WTC11 (cell line): ENCODE measurements around the gene ROR2. TPM values are rescaled to one million over a fixed set of nuclear protein-coding genes. Genes with fewer than 3 reads are reported as not detected.

ENCODE experiments used
- ATAC-seq: fragments of 200-7000 bp; cut with Tn5 transposase; 2 replicates; pipeline ENCODE4 v1.10.0; 2021; ENCODE audit warnings: mild to moderate bottlenecking, moderate library complexity
- CTCF ChIA-PET: fragments of 300-600 bp; sonication (Branson Sonifier 250); formaldehyde crosslinking; loops from one replicate; lab custom pipeline; 2021; ENCODE audit warnings: antibody characterized with exemption; lab: Charles Lee
- POLR2A ChIA-PET: fragments of 350-600 bp; sonication (Branson Sonifier 250); formaldehyde crosslinking; loops from one replicate; lab custom pipeline; 2021; ENCODE audit warnings: antibody characterized with exemption; lab: Charles Lee
- DNase-seq: peaks from one replicate; pipeline ENCODE4 v3.0.0; 2021; ENCODE audit warnings: low spot score
- H3K27ac Mint-ChIP-seq: 2 replicates; pipeline ENCODE4 v1.8.0; 2021; ENCODE audit warnings: mixed read lengths
- H3K27me3 Mint-ChIP-seq: 2 replicates; pipeline ENCODE4 v1.8.0; 2021; ENCODE audit warnings: low read depth, mild to moderate bottlenecking, moderate library complexity, mixed read lengths
- H3K36me3 Mint-ChIP-seq: 2 replicates; pipeline ENCODE4 v1.8.0; 2021; ENCODE audit warnings: mixed read lengths
- H3K4me1 Mint-ChIP-seq: 2 replicates; pipeline ENCODE4 v1.8.0; 2022; ENCODE audit warnings: mixed read lengths
- H3K4me3 Mint-ChIP-seq: 2 replicates; pipeline ENCODE4 v1.8.0; 2021; ENCODE audit warnings: mild to moderate bottlenecking, moderate library complexity, mixed read lengths
- H3K9me3 Mint-ChIP-seq: 2 replicates; pipeline ENCODE4 v1.8.0; 2021; ENCODE audit warnings: mixed read lengths
- CREM ChIP-seq: sonication (generic); formaldehyde crosslinking; IDR thresholded peaks from 2 replicates; pipeline ENCODE4 v1.8.1; 2022; ENCODE audit warnings: mild to moderate bottlenecking, missing genetic modification reagents, moderate library complexity
- ELF4 ChIP-seq: sonication (generic); formaldehyde crosslinking; IDR thresholded peaks from 2 replicates; pipeline ENCODE4 v1.8.1; 2022; ENCODE audit warnings: low read depth, mild to moderate bottlenecking, moderate library complexity, missing genetic modification reagents
- FOXJ3 ChIP-seq: sonication (generic); formaldehyde crosslinking; IDR thresholded peaks from 2 replicates; pipeline ENCODE4 v1.9.0; 2021; ENCODE audit warnings: missing genetic modification reagents, mild to moderate bottlenecking, borderline replicate concordance
- GABPB1 ChIP-seq: sonication (generic); formaldehyde crosslinking; IDR thresholded peaks from 2 replicates; pipeline ENCODE4 v1.8.1; 2023; ENCODE audit warnings: mild to moderate bottlenecking, missing genetic modification reagents
- GTF2I ChIP-seq: fragments of 250-450 bp; sonication (Bioruptor Pico); conservative IDR thresholded peaks from 2 replicates; pipeline ENCODE4 v1.4.0; 2021; ENCODE audit warnings: mild to moderate bottlenecking
- IRF2 ChIP-seq: sonication (generic); formaldehyde crosslinking; IDR thresholded peaks from 2 replicates; pipeline ENCODE4 v1.8.0; 2022; ENCODE audit warnings: low read depth, missing genetic modification reagents, borderline replicate concordance
- MXD4 ChIP-seq: fragments of 250-450 bp; sonication (Bioruptor Pico); IDR thresholded peaks from 2 replicates; pipeline ENCODE4 v1.8.0; 2021; ENCODE audit warnings: mild to moderate bottlenecking, moderate library complexity, borderline replicate concordance
- OVOL2 ChIP-seq: fragments of 250-450 bp; sonication (Bioruptor Pico); IDR thresholded peaks from 2 replicates; pipeline ENCODE4 v1.9.0; 2021; ENCODE audit warnings: mild to moderate bottlenecking, borderline replicate concordance
- SMAD4 ChIP-seq: sonication (generic); formaldehyde crosslinking; IDR thresholded peaks from 2 replicates; pipeline ENCODE4 v1.8.0; 2022; ENCODE audit warnings: mild to moderate bottlenecking, missing genetic modification reagents
- SOX15 ChIP-seq: fragments of 250-450 bp; sonication (Bioruptor Pico); IDR thresholded peaks from 2 replicates; pipeline ENCODE4 v1.9.0; 2021; ENCODE audit warnings: mild to moderate bottlenecking
- SP1 ChIP-seq: sonication (generic); formaldehyde crosslinking; conservative IDR thresholded peaks from 2 replicates; pipeline ENCODE4 v1.8.1; 2022; ENCODE audit warnings: missing genetic modification reagents
- TEAD4 ChIP-seq: sonication (generic); formaldehyde crosslinking; IDR thresholded peaks from 2 replicates; pipeline ENCODE4 v1.8.0; 2022; ENCODE audit warnings: mild to moderate bottlenecking, missing genetic modification reagents
- ZBTB21 ChIP-seq: sonication (generic); formaldehyde crosslinking; IDR thresholded peaks from 2 replicates; pipeline ENCODE4 v1.8.1; 2023; ENCODE audit warnings: mild to moderate bottlenecking, missing genetic modification reagents, borderline replicate concordance
- total RNA-seq: library from RNA; stranded (reverse); gene quantifications from 3 replicates; pipeline ENCODE4 v1.2.3, GENCODE V29; 2021
- TF ChIP-seq, protein P1 (sequence below): sonication (generic); formaldehyde crosslinking; IDR thresholded peaks from 2 replicates; pipeline ENCODE4 v1.8.1; 2022; ENCODE audit warnings: low read depth, missing genetic modification reagents, borderline replicate concordance
- TF ChIP-seq, protein P2 (sequence below): fragments of 250-450 bp; sonication (Bioruptor Pico); IDR thresholded peaks from 2 replicates; pipeline ENCODE4 v1.9.0; 2021; ENCODE audit warnings: moderate library complexity, mild to moderate bottlenecking, inconsistent platforms, borderline replicate concordance
- TF ChIP-seq, protein P3 (sequence below): sonication (generic); formaldehyde crosslinking; IDR thresholded peaks from 2 replicates; pipeline ENCODE4 v1.8.0; 2022; ENCODE audit warnings: missing genetic modification reagents
- TF ChIP-seq, protein P4 (sequence below): sonication (generic); formaldehyde crosslinking; IDR thresholded peaks from 2 replicates; pipeline ENCODE4 v1.8.1; 2022; ENCODE audit warnings: missing genetic modification reagents, borderline replicate concordance
- TF ChIP-seq, protein P5 (sequence below): fragments of 250-450 bp; sonication (Bioruptor Pico); IDR thresholded peaks from 2 replicates; pipeline ENCODE4 v1.9.0; 2021; ENCODE audit warnings: mild to moderate bottlenecking, borderline replicate concordance
- TF ChIP-seq, protein P6 (sequence below): sonication (generic); formaldehyde crosslinking; IDR thresholded peaks from 2 replicates; pipeline ENCODE4 v1.8.0; 2022; ENCODE audit warnings: mild to moderate bottlenecking, missing genetic modification reagents

Gene ROR2
- total RNA-seq, 1 experiment from 2014 or later, result 19.8 TPM

DNA sequence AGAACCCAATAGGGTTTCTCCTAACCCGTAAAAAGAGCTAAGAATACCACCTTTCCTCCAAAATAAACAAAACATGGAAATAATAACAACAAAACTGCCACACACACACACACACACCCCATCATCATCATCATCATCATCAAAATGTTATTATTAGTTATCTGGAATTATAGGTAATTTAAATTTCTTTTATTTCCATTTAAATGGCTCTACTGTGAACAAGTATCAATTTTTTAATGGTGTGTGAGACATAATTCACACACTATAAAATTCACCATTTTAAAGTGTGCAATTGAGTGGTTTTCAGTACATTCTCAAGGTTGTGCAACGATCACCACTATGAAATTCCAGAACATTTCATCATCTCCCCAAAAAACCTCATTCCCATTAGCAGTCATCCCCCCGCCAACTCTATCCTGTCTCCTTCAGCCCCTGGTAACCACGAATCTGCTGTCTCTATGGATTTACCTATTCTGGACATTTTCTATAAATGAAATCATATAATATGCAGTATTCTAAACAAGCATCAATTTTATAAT is 172.7 kb downstream of the ROR2 start:
- POLR2A ChIA-PET, result no interaction called here
- Mint-ChIP-seq H3K36me3 (0 out of 2 replicates have a peak, but pooled peaks cover under 1% of the 10 kb centered on the region), H3K4me3 (no peak overlapping the region), H3K27me3 (no peaks in the 10 kb centered on the region), H3K27ac (no peak overlapping the region), H3K4me1 (peaks cover 41% of the 10 kb centered on the region), H3K9me3 (no peaks in the 10 kb centered on the region)
- ATAC-seq (no peak), DNase-seq (no peak)
- no peak for TF ChIP-seq SOX15 (CRISPR knock-in tag)
- TF ChIP-seq, protein P1, sequence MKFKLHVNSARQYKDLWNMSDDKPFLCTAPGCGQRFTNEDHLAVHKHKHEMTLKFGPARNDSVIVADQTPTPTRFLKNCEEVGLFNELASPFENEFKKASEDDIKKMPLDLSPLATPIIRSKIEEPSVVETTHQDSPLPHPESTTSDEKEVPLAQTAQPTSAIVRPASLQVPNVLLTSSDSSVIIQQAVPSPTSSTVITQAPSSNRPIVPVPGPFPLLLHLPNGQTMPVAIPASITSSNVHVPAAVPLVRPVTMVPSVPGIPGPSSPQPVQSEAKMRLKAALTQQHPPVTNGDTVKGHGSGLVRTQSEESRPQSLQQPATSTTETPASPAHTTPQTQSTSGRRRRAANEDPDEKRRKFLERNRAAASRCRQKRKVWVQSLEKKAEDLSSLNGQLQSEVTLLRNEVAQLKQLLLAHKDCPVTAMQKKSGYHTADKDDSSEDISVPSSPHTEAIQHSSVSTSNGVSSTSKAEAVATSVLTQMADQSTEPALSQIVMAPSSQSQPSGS (CRISPR knock-in tag), result no peak
- CTCF ChIA-PET, result interaction anchor here (0.9 to 2.9 kb wide), 4 partner anchors 19 to 201 kb away, joined by 3 to 26 read pairs (median 10); partner anchors contain the start of gene ROR2

DNA sequence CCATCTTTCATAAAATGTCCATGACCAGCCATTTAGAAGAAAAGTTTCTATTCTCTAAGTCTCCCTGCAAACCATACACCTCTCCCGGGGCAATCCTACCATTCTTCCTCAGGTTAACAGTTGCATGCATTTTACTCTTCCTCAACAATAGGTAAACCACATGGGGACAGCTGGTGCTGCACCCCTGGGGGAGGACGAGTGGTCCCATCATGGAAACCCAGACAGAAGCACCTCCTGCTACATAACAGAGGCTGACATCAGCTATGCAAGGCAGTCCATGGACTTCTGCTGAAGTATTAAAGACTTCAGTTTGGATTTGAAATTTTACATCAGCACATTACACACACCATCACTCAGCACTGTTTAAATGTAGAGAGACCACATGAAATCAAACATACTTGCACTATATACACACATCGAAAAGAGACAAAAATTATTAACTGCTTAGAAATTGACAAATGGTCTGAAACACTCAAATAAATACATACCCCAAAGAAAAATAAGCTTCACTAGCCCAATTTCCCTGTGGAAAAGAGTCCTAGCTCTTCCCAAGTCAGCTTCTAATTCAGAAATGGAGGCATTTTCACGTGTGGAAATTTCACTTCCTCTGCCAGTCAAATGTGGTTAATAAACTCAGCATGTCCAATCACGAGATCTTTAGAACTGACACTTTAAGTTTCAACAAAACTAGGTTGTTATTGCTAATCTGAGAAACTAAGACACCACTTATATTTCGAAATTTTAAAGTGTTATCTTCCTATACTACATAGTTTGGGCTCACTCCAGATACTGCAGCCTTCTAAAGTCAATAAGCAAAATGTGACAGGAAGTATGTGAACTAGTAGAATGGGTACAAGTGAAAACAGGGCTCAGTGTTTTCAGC is 173.4 kb downstream of the ROR2 start:
- POLR2A ChIA-PET, result no interaction called here
- Mint-ChIP-seq H3K9me3 (no peaks in the 10 kb centered on the region), H3K27me3 (no peaks in the 10 kb centered on the region), H3K27ac (no peak overlapping the region; the same call in 1 of the 2 replicates), H3K4me3 (no peak overlapping the region), H3K4me1 (peaks cover 37% of the 10 kb centered on the region), H3K36me3 (no peaks in the 10 kb centered on the region)
- ATAC-seq (no peak), DNase-seq (no peak)
- TF ChIP-seq GTF2I (CRISPR knock-in tag), result no peak
- TF ChIP-seq IRF2 (CRISPR knock-in tag), result no peak
- no peak for TF ChIP-seq SP1 (CRISPR knock-in tag)
- no peak for TF ChIP-seq OVOL2 (CRISPR knock-in tag)
- TF ChIP-seq, protein P2, sequence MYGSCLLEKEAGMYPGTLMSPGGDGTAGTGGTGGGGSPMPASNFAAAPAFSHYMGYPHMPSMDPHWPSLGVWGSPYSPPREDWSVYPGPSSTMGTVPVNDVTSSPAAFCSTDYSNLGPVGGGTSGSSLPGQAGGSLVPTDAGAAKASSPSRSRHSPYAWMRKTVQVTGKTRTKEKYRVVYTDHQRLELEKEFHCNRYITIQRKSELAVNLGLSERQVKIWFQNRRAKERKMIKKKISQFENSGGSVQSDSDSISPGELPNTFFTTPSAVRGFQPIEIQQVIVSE, result no peak
- TF ChIP-seq CREM (CRISPR knock-in tag), result no peak
- TF ChIP-seq, protein P3, sequence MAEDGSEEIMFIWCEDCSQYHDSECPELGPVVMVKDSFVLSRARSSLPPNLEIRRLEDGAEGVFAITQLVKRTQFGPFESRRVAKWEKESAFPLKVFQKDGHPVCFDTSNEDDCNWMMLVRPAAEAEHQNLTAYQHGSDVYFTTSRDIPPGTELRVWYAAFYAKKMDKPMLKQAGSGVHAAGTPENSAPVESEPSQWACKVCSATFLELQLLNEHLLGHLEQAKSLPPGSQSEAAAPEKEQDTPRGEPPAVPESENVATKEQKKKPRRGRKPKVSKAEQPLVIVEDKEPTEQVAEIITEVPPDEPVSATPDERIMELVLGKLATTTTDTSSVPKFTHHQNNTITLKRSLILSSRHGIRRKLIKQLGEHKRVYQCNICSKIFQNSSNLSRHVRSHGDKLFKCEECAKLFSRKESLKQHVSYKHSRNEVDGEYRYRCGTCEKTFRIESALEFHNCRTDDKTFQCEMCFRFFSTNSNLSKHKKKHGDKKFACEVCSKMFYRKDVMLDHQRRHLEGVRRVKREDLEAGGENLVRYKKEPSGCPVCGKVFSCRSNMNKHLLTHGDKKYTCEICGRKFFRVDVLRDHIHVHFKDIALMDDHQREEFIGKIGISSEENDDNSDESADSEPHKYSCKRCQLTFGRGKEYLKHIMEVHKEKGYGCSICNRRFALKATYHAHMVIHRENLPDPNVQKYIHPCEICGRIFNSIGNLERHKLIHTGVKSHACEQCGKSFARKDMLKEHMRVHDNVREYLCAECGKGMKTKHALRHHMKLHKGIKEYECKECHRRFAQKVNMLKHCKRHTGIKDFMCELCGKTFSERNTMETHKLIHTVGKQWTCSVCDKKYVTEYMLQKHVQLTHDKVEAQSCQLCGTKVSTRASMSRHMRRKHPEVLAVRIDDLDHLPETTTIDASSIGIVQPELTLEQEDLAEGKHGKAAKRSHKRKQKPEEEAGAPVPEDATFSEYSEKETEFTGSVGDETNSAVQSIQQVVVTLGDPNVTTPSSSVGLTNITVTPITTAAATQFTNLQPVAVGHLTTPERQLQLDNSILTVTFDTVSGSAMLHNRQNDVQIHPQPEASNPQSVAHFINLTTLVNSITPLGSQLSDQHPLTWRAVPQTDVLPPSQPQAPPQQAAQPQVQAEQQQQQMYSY (CRISPR knock-in tag), result no peak
- TF ChIP-seq ZBTB21 (CRISPR knock-in tag), result no peak
- no peak for TF ChIP-seq GABPB1
- TF ChIP-seq TEAD4, result no peak
- TF ChIP-seq, protein P4, sequence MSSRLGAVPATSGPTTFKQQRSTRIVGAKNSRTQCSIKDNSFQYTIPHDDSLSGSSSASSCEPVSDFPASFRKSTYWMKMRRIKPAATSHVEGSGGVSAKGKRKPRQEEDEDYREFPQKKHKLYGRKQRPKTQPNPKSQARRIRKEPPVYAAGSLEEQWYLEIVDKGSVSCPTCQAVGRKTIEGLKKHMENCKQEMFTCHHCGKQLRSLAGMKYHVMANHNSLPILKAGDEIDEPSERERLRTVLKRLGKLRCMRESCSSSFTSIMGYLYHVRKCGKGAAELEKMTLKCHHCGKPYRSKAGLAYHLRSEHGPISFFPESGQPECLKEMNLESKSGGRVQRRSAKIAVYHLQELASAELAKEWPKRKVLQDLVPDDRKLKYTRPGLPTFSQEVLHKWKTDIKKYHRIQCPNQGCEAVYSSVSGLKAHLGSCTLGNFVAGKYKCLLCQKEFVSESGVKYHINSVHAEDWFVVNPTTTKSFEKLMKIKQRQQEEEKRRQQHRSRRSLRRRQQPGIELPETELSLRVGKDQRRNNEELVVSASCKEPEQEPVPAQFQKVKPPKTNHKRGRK (CRISPR knock-in tag), result no peak
- TF ChIP-seq, protein P5, sequence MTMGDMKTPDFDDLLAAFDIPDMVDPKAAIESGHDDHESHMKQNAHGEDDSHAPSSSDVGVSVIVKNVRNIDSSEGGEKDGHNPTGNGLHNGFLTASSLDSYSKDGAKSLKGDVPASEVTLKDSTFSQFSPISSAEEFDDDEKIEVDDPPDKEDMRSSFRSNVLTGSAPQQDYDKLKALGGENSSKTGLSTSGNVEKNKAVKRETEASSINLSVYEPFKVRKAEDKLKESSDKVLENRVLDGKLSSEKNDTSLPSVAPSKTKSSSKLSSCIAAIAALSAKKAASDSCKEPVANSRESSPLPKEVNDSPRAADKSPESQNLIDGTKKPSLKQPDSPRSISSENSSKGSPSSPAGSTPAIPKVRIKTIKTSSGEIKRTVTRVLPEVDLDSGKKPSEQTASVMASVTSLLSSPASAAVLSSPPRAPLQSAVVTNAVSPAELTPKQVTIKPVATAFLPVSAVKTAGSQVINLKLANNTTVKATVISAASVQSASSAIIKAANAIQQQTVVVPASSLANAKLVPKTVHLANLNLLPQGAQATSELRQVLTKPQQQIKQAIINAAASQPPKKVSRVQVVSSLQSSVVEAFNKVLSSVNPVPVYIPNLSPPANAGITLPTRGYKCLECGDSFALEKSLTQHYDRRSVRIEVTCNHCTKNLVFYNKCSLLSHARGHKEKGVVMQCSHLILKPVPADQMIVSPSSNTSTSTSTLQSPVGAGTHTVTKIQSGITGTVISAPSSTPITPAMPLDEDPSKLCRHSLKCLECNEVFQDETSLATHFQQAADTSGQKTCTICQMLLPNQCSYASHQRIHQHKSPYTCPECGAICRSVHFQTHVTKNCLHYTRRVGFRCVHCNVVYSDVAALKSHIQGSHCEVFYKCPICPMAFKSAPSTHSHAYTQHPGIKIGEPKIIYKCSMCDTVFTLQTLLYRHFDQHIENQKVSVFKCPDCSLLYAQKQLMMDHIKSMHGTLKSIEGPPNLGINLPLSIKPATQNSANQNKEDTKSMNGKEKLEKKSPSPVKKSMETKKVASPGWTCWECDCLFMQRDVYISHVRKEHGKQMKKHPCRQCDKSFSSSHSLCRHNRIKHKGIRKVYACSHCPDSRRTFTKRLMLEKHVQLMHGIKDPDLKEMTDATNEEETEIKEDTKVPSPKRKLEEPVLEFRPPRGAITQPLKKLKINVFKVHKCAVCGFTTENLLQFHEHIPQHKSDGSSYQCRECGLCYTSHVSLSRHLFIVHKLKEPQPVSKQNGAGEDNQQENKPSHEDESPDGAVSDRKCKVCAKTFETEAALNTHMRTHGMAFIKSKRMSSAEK, result no peak
- TF ChIP-seq MXD4 (CRISPR knock-in tag), result no peak
- no peak for TF ChIP-seq SMAD4 (CRISPR knock-in tag)
- no peak for TF ChIP-seq ELF4 (CRISPR knock-in tag)
- TF ChIP-seq FOXJ3 (CRISPR knock-in tag), result no peak
- TF ChIP-seq, protein P6, sequence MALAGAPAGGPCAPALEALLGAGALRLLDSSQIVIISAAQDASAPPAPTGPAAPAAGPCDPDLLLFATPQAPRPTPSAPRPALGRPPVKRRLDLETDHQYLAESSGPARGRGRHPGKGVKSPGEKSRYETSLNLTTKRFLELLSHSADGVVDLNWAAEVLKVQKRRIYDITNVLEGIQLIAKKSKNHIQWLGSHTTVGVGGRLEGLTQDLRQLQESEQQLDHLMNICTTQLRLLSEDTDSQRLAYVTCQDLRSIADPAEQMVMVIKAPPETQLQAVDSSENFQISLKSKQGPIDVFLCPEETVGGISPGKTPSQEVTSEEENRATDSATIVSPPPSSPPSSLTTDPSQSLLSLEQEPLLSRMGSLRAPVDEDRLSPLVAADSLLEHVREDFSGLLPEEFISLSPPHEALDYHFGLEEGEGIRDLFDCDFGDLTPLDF, result no peak
- CTCF ChIA-PET, result interaction anchor here (0.9 to 2.9 kb wide), 5 partner anchors 18 to 202 kb away, joined by 3 to 26 read pairs (median 15); partner anchors contain the start of gene ROR2
